MM.1S (cell line): ENCODE data around the gene OVOL2.

Source experiments
- EZH2 ChIP-seq: fragments of 300-600 bp; sonication (generic); optimal IDR thresholded peaks from 2 replicates; pipeline ENCODE3; 2017; ENCODE audit warnings: low read depth, mild to moderate bottlenecking, antibody characterized with exemption, low read length, mixed read lengths
- EZH2phosphoT487 ChIP-seq: fragments of 300-600 bp; sonication (generic); IDR thresholded peaks from 2 replicates; pipeline ENCODE4 v1.6.1; 2018; ENCODE audit warnings: antibody characterized with exemption, low read length
- TF ChIP-seq, protein P1 (sequence below): fragments of 300-600 bp; sonication (generic); IDR thresholded peaks from 2 replicates; pipeline ENCODE4 v1.5.1; 2016; ENCODE audit warnings: antibody characterized with exemption, low read length, mixed read lengths

DNA sequence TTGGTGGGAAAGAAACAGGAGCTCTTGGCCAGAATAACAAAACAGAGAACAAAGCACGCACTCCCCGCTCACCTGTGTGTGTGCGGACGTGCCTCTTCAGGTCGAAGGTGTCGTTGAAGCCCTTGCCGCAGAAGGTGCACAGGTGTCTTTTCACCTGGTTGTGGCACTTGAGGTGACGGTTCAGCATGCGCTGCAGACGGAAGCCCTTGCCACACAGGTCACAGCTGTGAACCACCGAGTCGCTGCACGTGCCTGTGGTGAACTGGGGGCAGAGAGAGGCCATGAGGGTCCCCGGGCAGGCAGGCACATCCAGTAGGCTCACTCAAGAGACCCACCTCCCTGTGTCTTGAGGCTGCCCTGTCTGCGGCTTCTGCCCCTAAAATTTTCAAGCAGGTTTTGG lies 16.3 kb downstream of the OVOL2 start:
- TF ChIP-seq EZH2: no peak
- TF ChIP-seq, protein P1, sequence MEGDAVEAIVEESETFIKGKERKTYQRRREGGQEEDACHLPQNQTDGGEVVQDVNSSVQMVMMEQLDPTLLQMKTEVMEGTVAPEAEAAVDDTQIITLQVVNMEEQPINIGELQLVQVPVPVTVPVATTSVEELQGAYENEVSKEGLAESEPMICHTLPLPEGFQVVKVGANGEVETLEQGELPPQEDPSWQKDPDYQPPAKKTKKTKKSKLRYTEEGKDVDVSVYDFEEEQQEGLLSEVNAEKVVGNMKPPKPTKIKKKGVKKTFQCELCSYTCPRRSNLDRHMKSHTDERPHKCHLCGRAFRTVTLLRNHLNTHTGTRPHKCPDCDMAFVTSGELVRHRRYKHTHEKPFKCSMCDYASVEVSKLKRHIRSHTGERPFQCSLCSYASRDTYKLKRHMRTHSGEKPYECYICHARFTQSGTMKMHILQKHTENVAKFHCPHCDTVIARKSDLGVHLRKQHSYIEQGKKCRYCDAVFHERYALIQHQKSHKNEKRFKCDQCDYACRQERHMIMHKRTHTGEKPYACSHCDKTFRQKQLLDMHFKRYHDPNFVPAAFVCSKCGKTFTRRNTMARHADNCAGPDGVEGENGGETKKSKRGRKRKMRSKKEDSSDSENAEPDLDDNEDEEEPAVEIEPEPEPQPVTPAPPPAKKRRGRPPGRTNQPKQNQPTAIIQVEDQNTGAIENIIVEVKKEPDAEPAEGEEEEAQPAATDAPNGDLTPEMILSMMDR: no peak
- no peak for TF ChIP-seq EZH2phosphoT487
